HepG2 (cell line): ENCODE data around the gene PITRM1. TPM values are rescaled to one million over a fixed set of nuclear protein-coding genes. Genes with fewer than 3 reads are reported as not detected.
A peak's percentile ranks its signal among the peaks of the same experiment; 100 is the strongest.

Experiments
- ERF ChIP-seq: IDR thresholded peaks from 2 replicates; pipeline ENCODE4 v1.6.1; 2018; ENCODE audit warnings: missing biosample characterization, missing genetic modification reagents
- FIP1L1 ChIP-seq: fragments of 200-400 bp; formaldehyde crosslinking; IDR thresholded peaks from 2 replicates; pipeline ENCODE4 v1.6.1; 2018; ENCODE audit warnings: low read depth, mild to moderate bottlenecking, low read length, moderate library complexity, borderline replicate concordance; ENCODE audit not compliant: insufficient read depth
- IKZF4 ChIP-seq: sonication (generic); formaldehyde crosslinking; IDR thresholded peaks from 2 replicates; pipeline ENCODE4 v1.5.1; 2020; ENCODE audit warnings: borderline replicate concordance, mild to moderate bottlenecking, low read depth, missing genetic modification reagents; ENCODE audit errors: not compliant biosample characterization
- JUN ChIP-seq: sonication (generic); formaldehyde crosslinking; IDR thresholded peaks from 2 replicates; pipeline ENCODE4 v1.4.0; 2020; ENCODE audit warnings: mild to moderate bottlenecking, missing genetic modification reagents
- NR3C1 ChIP-seq: sonication (generic); formaldehyde crosslinking; IDR thresholded peaks from 2 replicates; pipeline ENCODE4 v1.4.0; 2020; ENCODE audit warnings: missing genetic modification reagents
- PLSCR1 ChIP-seq: sonication (generic); formaldehyde crosslinking; IDR thresholded peaks from 2 replicates; pipeline ENCODE4 v1.5.0; 2020; ENCODE audit warnings: missing genetic modification reagents, mild to moderate bottlenecking, borderline replicate concordance
- SMARCC2 ChIP-seq: fragments of 450-650 bp; IDR thresholded peaks from 2 replicates; pipeline ENCODE4 v1.6.1; 2017; ENCODE audit warnings: antibody characterized with exemption, mild to moderate bottlenecking
- SNAPC2 ChIP-seq: sonication (generic); formaldehyde crosslinking; IDR thresholded peaks from 2 replicates; pipeline ENCODE4 v1.8.1; 2022; ENCODE audit warnings: mild to moderate bottlenecking, missing genetic modification reagents
- SP5 ChIP-seq: IDR thresholded peaks from 2 replicates; pipeline ENCODE4 v1.6.1; 2016; ENCODE audit warnings: low read depth, borderline replicate concordance
- SPEN ChIP-seq: sonication (generic); formaldehyde crosslinking; IDR thresholded peaks from 2 replicates; pipeline ENCODE4 v1.5.1; 2020; ENCODE audit warnings: low read depth, mild to moderate bottlenecking, missing genetic modification reagents
- ZIK1 ChIP-seq: sonication (generic); formaldehyde crosslinking; IDR thresholded peaks from 2 replicates; pipeline ENCODE4 v1.5.0; 2020; ENCODE audit warnings: mild to moderate bottlenecking, low read depth, missing genetic modification reagents, borderline replicate concordance
- ZMYM3 ChIP-seq: sonication (generic); formaldehyde crosslinking; IDR thresholded peaks from 2 replicates; pipeline ENCODE4 v1.5.1; 2020; ENCODE audit warnings: mild to moderate bottlenecking, missing genetic modification reagents
- ZNF496 ChIP-seq: sonication (generic); formaldehyde crosslinking; IDR thresholded peaks from 2 replicates; pipeline ENCODE4 v1.8.1; 2023; ENCODE audit warnings: mild to moderate bottlenecking, moderate library complexity, missing genetic modification reagents; ENCODE audit not compliant: insufficient replicate concordance
- ZNF609 ChIP-seq: sonication (generic); formaldehyde crosslinking; IDR thresholded peaks from 2 replicates; pipeline ENCODE4 v1.4.0; 2020; ENCODE audit warnings: mild to moderate bottlenecking, missing genetic modification reagents, borderline replicate concordance
- ZNF615 ChIP-seq: sonication (generic); formaldehyde crosslinking; IDR thresholded peaks from 2 replicates; pipeline ENCODE4 v1.5.0; 2020; ENCODE audit warnings: mild to moderate bottlenecking, missing genetic modification reagents, borderline replicate concordance
- ZSCAN20 ChIP-seq: sonication (generic); formaldehyde crosslinking; IDR thresholded peaks from 2 replicates; pipeline ENCODE4 v1.4.0; 2020; ENCODE audit warnings: missing genetic modification reagents, mild to moderate bottlenecking, borderline replicate concordance
- polyA plus RNA-seq, 8 experiments: library from polyadenylated mRNA; depleted of rRNA in 3 of 8; stranded (reverse) in 7 of 8; unstranded in 1 of 8; fragments of >200 nt; fragmentation: Illumina TruSeq in 4 of 8; extraction: Trizol in 4 of 8; gene quantifications; 2 replicates each; pipeline versions ENCODE4 v1.2.1 to v1.2.3, GENCODE V29; 2011 to 2016; ENCODE audit warnings: low read depth in 4 of 8, missing spikeins in 1 of 8, mixed read lengths in 1 of 8; ENCODE audit not compliant: insufficient read depth in 1 of 8
- total RNA-seq, 5 experiments: library from RNA; depleted of rRNA; stranded (reverse); fragments of >200 nt; fragmentation: Illumina TruSeq; extraction: Trizol; gene quantifications; 2 replicates each; pipeline ENCODE4 v1.2.3, GENCODE V29; 2016; ENCODE audit warnings: low read depth in 1 of 5

The PITRM1 gene
- total and polyA plus RNA-seq, 2 of the 13 experiments (the other 11 are each of a cell fraction or from before 2014, with no cell fraction given) = 16.4 to 29.0 TPM

- TF ChIP-seq ZNF609 (CRISPR knock-in tag) (no peak), PLSCR1 (CRISPR knock-in tag) (no peak), ZSCAN20 (CRISPR knock-in tag) (peak; percentile 55; the same call in 1 of the 2 replicates), IKZF4 (CRISPR knock-in tag) (peak; percentile 57), SMARCC2 (no peak), ZNF496 (CRISPR knock-in tag) (no peak), ERF (peak; percentile 72; the same call in 1 of the 2 replicates), FIP1L1 (no peak), ZIK1 (CRISPR knock-in tag) (peak; percentile 88; the same call in 1 of the 2 replicates), NR3C1 (CRISPR knock-in tag) (no peak), SPEN (CRISPR knock-in tag) (peak; percentile 89), ZNF615 (CRISPR knock-in tag) (no peak), JUN (no peak), SP5 (CRISPR knock-in tag) (peak; percentile 27; the same call in 1 of the 2 replicates), ZMYM3 (CRISPR knock-in tag) (no peak), SNAPC2 (no peak)
- TF ChIP-seq, all 625 proteins: peak for 209
These were observed at the start of gene PITRM1 (continued) for GRCh38 chr10:3172446-3173170.
